HG03432 (cell line): Measurements from ENCODE around the gene ALKBH2.
A peak's percentile ranks its signal among the peaks of the same experiment; 100 is the strongest.
"Not testable (repeated sequence)": the region's sequence is repeated elsewhere in the genome, so short reads cannot be mapped to it uniquely, and the experiment has no call there.

Experiments used
- ATAC-seq: cut with Tn5 transposase; IDR thresholded peaks from one replicate; pipeline ENCODE4 v1.9.1; 2021; ENCODE audit warnings: mild to moderate bottlenecking, moderate library complexity; ENCODE audit not compliant: unreplicated experiment

Gene ALKBH2

GRCh38 chr12:109069307-109070271 lies 23.7 kb downstream of the ALKBH2 start:
- no peak for ATAC-seq

GRCh38 chr12:109065853-109066193 lies 27.4 kb downstream of the ALKBH2 start:
- ATAC-seq, result no peak

GRCh38 chr12:109065154-109065852 lies 28.0 kb downstream of the ALKBH2 start:
- ATAC-seq, result no peak

- no peak for ATAC-seq
Observed at GRCh38 chr12:109064143-109064542, 29.1 kb downstream of the ALKBH2 start.

GRCh38 chr12:109058773-109059172 lies 34.5 kb downstream of the ALKBH2 start:
- ATAC-seq, result no peak

GRCh38 chr12:109057376-109057775 lies 35.9 kb downstream of the ALKBH2 start:
- no peak for ATAC-seq

GRCh38 chr12:109056891-109057290 lies 36.4 kb downstream of the ALKBH2 start:
- no peak for ATAC-seq

- no peak for ATAC-seq
Observed at GRCh38 chr12:109054520-109054919, 38.8 kb downstream of the ALKBH2 start.

- not testable (repeated sequence) for ATAC-seq
Observed at GRCh38 chr12:109054124-109054513, 39.2 kb downstream of the ALKBH2 start.

- ATAC-seq, result peak; percentile 46
Observed at GRCh38 chr12:109053382-109054123, 39.7 kb downstream of the ALKBH2 start.

- ATAC-seq, result peak; percentile 79
Observed at GRCh38 chr12:109052414-109053323, 40.6 kb downstream of the ALKBH2 start, which contains the start of gene USP30. TSS of gene USP30 (plus strand) at chr12:109052576. CDS start at chr12:109052679, 103 bp downstream.

- ATAC-seq, result no peak
Observed at GRCh38 chr12:109052097-109052413, 41.2 kb downstream of the ALKBH2 start.

GRCh38 chr12:109049794-109050193 lies 43.5 kb downstream of the ALKBH2 start:
- not testable (repeated sequence) for ATAC-seq

GRCh38 chr12:109048706-109049105 lies 44.6 kb downstream of the ALKBH2 start:
- not testable (repeated sequence) for ATAC-seq

GRCh38 chr12:109047081-109047805 lies 46.0 kb downstream of the ALKBH2 start:
- ATAC-seq, result no peak

- ATAC-seq, result no peak
Observed at GRCh38 chr12:109044241-109044640, 49.0 kb downstream of the ALKBH2 start.
